GM12878 (cell line): ENCODE results near the gene DNAJC17. TPM values are rescaled to one million over a fixed set of nuclear protein-coding genes. Genes with fewer than 3 reads are reported as not detected.

ENCODE experiments used
- ATAC-seq: fragments of 200-7000 bp; cut with Tn5 transposase; 3 replicates; pipeline ENCODE4 v1.9.1; 2020; ENCODE audit warnings: mild to moderate bottlenecking, moderate library complexity
- BruUV-seq: library from RNA; stranded (reverse); fragments of 400-500 nt; replicated peaks from 2 replicates; lab custom pipeline; 2021; lab: Mats Ljungman, UMichigan
- CTCF ChIA-PET: fragments of 300-600 bp; sonication (Branson Sonifier 250); formaldehyde crosslinking; extraction: SDS; loops from one replicate; lab custom pipeline; 2021; ENCODE audit warnings: inconsistent platforms; lab: Yijun Ruan, JAX
- POLR2A ChIA-PET: fragments of 350-600 bp; formaldehyde crosslinking; extraction: SDS; loops from one replicate; lab custom pipeline; 2021; ENCODE audit warnings: inconsistent platforms; lab: Charles Lee
- RAD21 ChIA-PET: fragments of 300-600 bp; sonication (Branson Sonifier 250); formaldehyde crosslinking; loops from one replicate; lab custom pipeline; 2023; ENCODE audit warnings: antibody characterized with exemption; ENCODE audit not compliant: unreplicated experiment; lab: Charles Lee
- SMC1A ChIA-PET: fragments of 300-600 bp; sonication (Branson Sonifier 250); formaldehyde crosslinking; loops from one replicate; lab custom pipeline; 2023; ENCODE audit not compliant: unreplicated experiment, uncharacterized antibody; lab: Charles Lee
- DNase-seq: peaks from one replicate; pipeline ENCODE4 v3.0.0-alpha.2; 2011; ENCODE audit warnings: low read depth, low spot score
- FAIRE-seq: peaks from 3 replicates; lab custom pipeline; 2011; peaks lifted over from hg19 to GRCh38; lab: Jason Lieb, UNC
- H2AFZ ChIP-seq: 2 replicates; pipeline ENCODE4 v1.6.0; 2011; ENCODE audit warnings: low read depth, low read length, control low read depth; ENCODE audit not compliant: control insufficient read depth
- H3K27ac ChIP-seq: 2 replicates; pipeline ENCODE4 v1.5.1; 2011; ENCODE audit warnings: control low read depth; ENCODE audit not compliant: control insufficient read depth, insufficient read depth
- H3K27me3 ChIP-seq, 2 experiments: replicated peaks in 1 of 2; 2 replicates each; pipeline versions ENCODE4 v1.6.0 to v1.6.1; 2011; ENCODE audit warnings: low read length in 1 of 2; ENCODE audit not compliant: control insufficient read depth in 2 of 2, insufficient read depth in 2 of 2
- H3K36me3 ChIP-seq, 2 experiments: 2 replicates each; pipeline ENCODE4 v1.5.1; 2011; ENCODE audit warnings: low read length in 1 of 2; ENCODE audit not compliant: control insufficient read depth in 2 of 2, insufficient read depth in 2 of 2
- H3K4me1 ChIP-seq: 2 replicates; pipeline ENCODE4 v1.6.1; 2011; ENCODE audit warnings: mild to moderate bottlenecking, low read length, moderate library complexity, mixed read lengths; ENCODE audit not compliant: control insufficient read depth, insufficient read depth
- H3K4me2 ChIP-seq: 2 replicates; pipeline ENCODE4 v1.6.0; 2011; ENCODE audit warnings: control low read depth; ENCODE audit not compliant: control insufficient read depth, insufficient read depth
- H3K4me3 ChIP-seq: fragments of 200-600 bp; sonication (generic); 2 replicates; pipeline ENCODE4 v1.5.1; 2016
- H3K79me2 ChIP-seq: 2 replicates; pipeline ENCODE4 v1.6.0; 2011; ENCODE audit warnings: low read length; ENCODE audit not compliant: control insufficient read depth, insufficient read depth
- H3K9ac ChIP-seq: 2 replicates; pipeline ENCODE4 v1.8.0; 2011; ENCODE audit warnings: low read length, control low read depth, mixed read lengths; ENCODE audit not compliant: control insufficient read depth, insufficient read depth
- H3K9me3 ChIP-seq: replicated peaks from 3 replicates; pipeline ENCODE4 v1.5.1; 2011; ENCODE audit warnings: mild to moderate bottlenecking, low read length; ENCODE audit not compliant: control insufficient read depth, insufficient read depth
- H4K20me1 ChIP-seq: 2 replicates; pipeline ENCODE4 v1.6.0; 2011; ENCODE audit not compliant: control insufficient read depth, insufficient read depth
- BMI1 ChIP-seq: fragments of 450-650 bp; IDR thresholded peaks from 2 replicates; pipeline ENCODE4 v1.6.1; 2016; ENCODE audit warnings: mild to moderate bottlenecking, moderate library complexity, borderline replicate concordance
- DPF2 ChIP-seq: fragments of 450-650 bp; IDR thresholded peaks from 2 replicates; pipeline ENCODE4 v1.6.1; 2017; ENCODE audit warnings: mild to moderate bottlenecking
- IKZF1 ChIP-seq: fragments of 450-650 bp; conservative IDR thresholded peaks from 2 replicates; pipeline ENCODE4 v1.6.1; 2017; ENCODE audit warnings: antibody characterized with exemption, mild to moderate bottlenecking
- JUND ChIP-seq: IDR thresholded peaks from 2 replicates; pipeline ENCODE4 v1.6.1; 2012; ENCODE audit warnings: low read depth, mild to moderate bottlenecking, low read length, improper control_type of control experiment, moderate library complexity
- MXI1 ChIP-seq: fragments of 150-350 bp; IDR thresholded peaks from 2 replicates; pipeline ENCODE4 v1.6.1; 2011; ENCODE audit warnings: low read depth, mild to moderate bottlenecking, inconsistent platforms, low read length, improper control_type of control experiment
- POU2F2 ChIP-seq: IDR thresholded peaks from 3 replicates; pipeline ENCODE4 v1.6.1; 2011; ENCODE audit warnings: low read depth, mild to moderate bottlenecking, low read length, borderline replicate concordance
- SKIL ChIP-seq: fragments of 450-650 bp; IDR thresholded peaks from 2 replicates; pipeline ENCODE4 v1.6.1; 2017; ENCODE audit warnings: mild to moderate bottlenecking, low read depth, inconsistent platforms; ENCODE audit not compliant: poor library complexity, severe bottlenecking
- SPI1 ChIP-seq: IDR thresholded peaks from 2 replicates; pipeline ENCODE4 v1.6.1; 2011; ENCODE audit warnings: low read depth, mild to moderate bottlenecking, low read length, moderate library complexity, borderline replicate concordance; ENCODE audit not compliant: insufficient read depth
- TARDBP ChIP-seq: IDR thresholded peaks from 2 replicates; pipeline ENCODE4 v1.6.1; 2016; ENCODE audit warnings: borderline replicate concordance
- WGBS: methylation state at CpG from one replicate; pipeline ENCODE4 v1.1.6; 2016; ENCODE audit warnings: low lambda C conversion rate; ENCODE audit not compliant: insufficient replicate concordance, insufficient coverage; ENCODE audit errors: missing lambda C conversion rate; 5-methylcytosine and 5-hydroxymethylcytosine counted together
- in situ Hi-C: fragments of 300-500 bp; cut with MboI; formaldehyde crosslinking; loops from 9 replicates; pipeline ENCODE4 v1.14.3; 2018; ENCODE audit warnings: mixed read lengths
- intact Hi-C: fragments of 100-400 bp; cut with micrococcal nuclease; formaldehyde crosslinking; loops from one replicate; pipeline ENCODE4 v1.14.2; 2022; ENCODE audit not compliant: unreplicated experiment
- polyA plus RNA-seq, 11 experiments: library from polyadenylated mRNA; depleted of rRNA in 4 of 11; unstranded in 6 of 11; stranded (reverse) in 5 of 11; fragments of >200 nt; fragmentation: Nextera tagmentation in 4 of 11; fragmentation: Illumina TruSeq in 1 of 11; extraction: Ambion mirVana in 4 of 11; extraction: Trizol in 1 of 11; gene quantifications; 1 replicate in 1 of 11; 2 replicates in 10 of 11; pipeline versions ENCODE4 v1.2.1 to v1.2.3, GENCODE V29; 2011 to 2016; ENCODE audit warnings: inconsistent platforms in 2 of 11, missing spikeins in 2 of 11, low read depth in 1 of 11
- total RNA-seq, 4 experiments: library from RNA; depleted of rRNA in 3 of 4; stranded (reverse); fragments of >200 nt in 3 of 4; fragmentation: Illumina TruSeq in 1 of 4; extraction: Trizol in 1 of 4; gene quantifications; 2 replicates each; pipeline versions ENCODE4 v1.2.1 to v1.2.3, GENCODE V29; 2013 to 2021

The DNAJC17 gene
- total and polyA plus RNA-seq, 10 of the 15 experiments (the other 5 are each of a cell fraction or from before 2014, with no cell fraction given) = 6.1 to 62.8 (median 45.4) TPM

DNA sequence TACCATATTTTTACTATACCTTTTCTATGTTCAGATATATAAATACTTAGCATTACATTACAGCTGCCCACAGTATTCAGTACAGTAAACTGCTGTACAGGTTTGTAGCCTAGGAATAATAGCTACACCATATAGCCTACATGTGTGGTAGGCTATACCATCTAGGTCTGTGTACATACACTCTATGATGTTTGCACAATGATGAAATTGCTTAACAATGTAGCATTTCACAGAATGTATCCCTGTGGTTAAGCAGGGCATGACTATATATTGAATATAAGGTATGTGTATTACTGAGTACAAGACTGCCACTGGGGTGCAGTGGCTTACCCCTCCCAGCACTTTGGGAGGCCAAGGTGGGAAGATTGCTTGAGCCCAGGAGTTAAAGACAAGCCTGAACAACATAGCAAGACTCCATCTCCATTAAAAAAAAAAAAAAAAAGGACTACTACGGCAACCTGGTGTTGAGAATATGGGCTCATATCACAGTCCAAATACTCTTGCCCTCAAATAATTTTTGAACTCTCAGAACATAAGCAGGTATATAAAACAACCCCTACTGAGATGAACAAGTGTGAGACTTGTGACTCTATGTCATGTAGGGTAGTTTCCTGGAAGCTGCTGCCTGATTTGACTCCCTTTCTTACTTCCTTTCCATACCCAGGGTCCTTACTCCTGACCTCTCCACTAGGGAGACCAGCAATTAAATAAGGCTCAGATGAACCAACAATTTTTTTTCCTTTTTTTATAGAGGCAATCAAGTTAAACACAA lies 16.5 kb upstream of the DNAJC17 start:
- in situ Hi-C loops = no loop called here
- H3K9me3 ChIP-seq = no peaks in the 10 kb centered on the region
- H3K4me3 ChIP-seq = no peak overlapping the region
- no peaks in the 10 kb centered on the region for H3K4me1 ChIP-seq
- no peak for TF ChIP-seq DPF2
- TF ChIP-seq TARDBP = no peak
- no peak for TF ChIP-seq POU2F2
- TF ChIP-seq MXI1 = no peak
- TF ChIP-seq JUND = no peak
- TF ChIP-seq BMI1 = no peak
- TF ChIP-seq IKZF1 = no peak
- TF ChIP-seq SKIL = no peak
- TF ChIP-seq SPI1 = no peak
- TF ChIP-seq, all 136 proteins: peak for 0
- POLR2A ChIA-PET = interaction anchor here (0.7 kb wide), 1 partner anchor 20 kb away, joined by 4 read pairs; the partner anchor contains the start of gene SPINT1
- CTCF ChIA-PET = interaction anchor here (1.3 kb wide), 1 partner anchor 80 kb away, joined by 3 read pairs; no protein-coding TSS in a partner anchor
- DNase-seq (no peak), FAIRE-seq (no peak), ATAC-seq (no peak)
- intact Hi-C loops = no loop called here
- BruUV-seq = no TSS peak
- RAD21 ChIA-PET = no interaction called here
- H4K20me1 ChIP-seq = no peaks in the 10 kb centered on the region
- H3K4me2 ChIP-seq = no peak overlapping the region
- no peaks in the 10 kb centered on the region; a peak in 1 of 4 replicates for H3K27me3 ChIP-seq
- no peak overlapping the region for H3K9ac ChIP-seq
- no peaks in the 10 kb centered on the region for H3K36me3 ChIP-seq
- H3K79me2 ChIP-seq = no peaks in the 10 kb centered on the region
- no peak overlapping the region for H2AFZ ChIP-seq
- H3K27ac ChIP-seq = no peak overlapping the region
- 40% methylated on average over 1 of the region's 1 CpG for WGBS
- SMC1A ChIA-PET = no interaction called here
